Activated T-cell treated with anti-CD3 and anti-CD28 coated beads, Interleukin-2, amount 50 U/mL, for 48 hours (primary cell): ENCODE data around the gene SHC2.

Experiments
- DNase-seq, 2 experiments: peaks; one replicate each; pipeline ENCODE4 v3.0.0-alpha.2; 2020

The SHC2 gene

GRCh38 chr19:460877-461720, at the start of gene SHC2:
Gene SHC2 (minus strand): TSS chr19:461033. CDS start chr19:460996, 37 bp downstream.
- no peak for DNase-seq

GRCh38 chr19:508204-509150, 47.6 kb upstream of the SHC2 start:
- DNase-seq = no peak

GRCh38 chr19:507286-508203, 46.7 kb upstream of the SHC2 start, which contains the start of gene TPGS1:
Gene TPGS1 (plus strand): TSS chr19:507497. CDS start chr19:507507, 10 bp downstream.
- DNase-seq = peak; percentile 91 to 92

- DNase-seq = peak; percentile 93 to 96
These were observed 45.8 kb upstream of the SHC2 start for GRCh38 chr19:506404-507285.

GRCh38 chr19:504616-505015, 43.8 kb upstream of the SHC2 start:
- no peak for DNase-seq

GRCh38 chr19:501646-502045, 40.8 kb upstream of the SHC2 start:
- DNase-seq = no peak

GRCh38 chr19:498977-499623, 38.3 kb upstream of the SHC2 start:
- no peak for DNase-seq

GRCh38 chr19:498511-498891, 37.7 kb upstream of the SHC2 start:
- no peak for DNase-seq

- DNase-seq = no peak
These were observed 37.2 kb upstream of the SHC2 start for GRCh38 chr19:497869-498510.

GRCh38 chr19:497491-497868, 36.6 kb upstream of the SHC2 start:
- DNase-seq = no peak

GRCh38 chr19:496986-497385, 36.2 kb upstream of the SHC2 start:
- DNase-seq = no peak

GRCh38 chr19:496112-496665, 35.4 kb upstream of the SHC2 start, which contains the start of gene MADCAM1:
Gene MADCAM1 (plus strand): TSS chr19:496486. CDS start chr19:496500, 14 bp downstream.
- DNase-seq = no peak

GRCh38 chr19:495402-496111, 34.7 kb upstream of the SHC2 start:
- DNase-seq = peak; percentile 77 to 83

GRCh38 chr19:495081-495401, 34.2 kb upstream of the SHC2 start:
- no peak for DNase-seq

- no peak for DNase-seq
These were observed 33.6 kb upstream of the SHC2 start for GRCh38 chr19:494171-495080.

- no peak for DNase-seq
These were observed 32.7 kb upstream of the SHC2 start for GRCh38 chr19:493391-494170.

GRCh38 chr19:492091-492531, 31.3 kb upstream of the SHC2 start:
- DNase-seq = no peak
